ENCODE measurements around the gene ERBB4.

GRCh38 chr2:211454679-211455078, 1083.9 kb downstream of the ERBB4 start:
- no peak for TF ChIP-seq CTCF (IDR thresholded peaks at IDR 0.05 in 4 of 5, conservative IDR thresholded peaks at IDR 0.05 in 1 of 5)
- TF ChIP-seq POLR2A (IDR thresholded peaks at IDR 0.05): no peak

All from gastrocnemius medialis (tissue), 4 donors.